IMR-90 (cell line): ENCODE results near the gene METTL1. TPM values are rescaled to one million over a fixed set of nuclear protein-coding genes. Genes with fewer than 3 reads are reported as not detected.

Source experiments
- ATAC-seq: fragments of 200-7000 bp; cut with Tn5 transposase; 2 replicates; pipeline ENCODE4 v1.9.1; 2020; ENCODE audit warnings: low read depth, mild to moderate bottlenecking, moderate library complexity
- BruUV-seq: library from RNA; stranded (reverse); fragments of 400-500 nt; replicated peaks from 2 replicates; lab custom pipeline; 2021; lab: Mats Ljungman, UMichigan
- CTCF ChIA-PET: fragments of 300-600 bp; formaldehyde crosslinking; extraction: SDS; loops from one replicate; lab custom pipeline; 2021; ENCODE audit warnings: antibody characterized with exemption; lab: Yijun Ruan, JAX
- POLR2A ChIA-PET: fragments of 300-600 bp; sonication (Branson Sonifier 250); formaldehyde crosslinking; loops from one replicate; lab custom pipeline; 2022; ENCODE audit warnings: antibody characterized with exemption; ENCODE audit not compliant: unreplicated experiment; lab: Charles Lee
- DNase-seq: peaks from one replicate; pipeline ENCODE4 v3.0.0; 2013
- H2AFZ ChIP-seq: replicated peaks from 2 replicates; pipeline ENCODE3; 2013; ENCODE audit warnings: low read length, mild to moderate bottlenecking; ENCODE audit not compliant: poor library complexity
- H2AK5ac ChIP-seq: 2 replicates; pipeline ENCODE4 v1.6.1; 2013; ENCODE audit warnings: low read depth, low read length, inconsistent platforms
- H2AK9ac ChIP-seq: replicated peaks from 2 replicates; pipeline ENCODE3; 2013; ENCODE audit warnings: mild to moderate bottlenecking, low read depth, low read length, moderate library complexity; ENCODE audit not compliant: poor library complexity
- H2BK120ac ChIP-seq: 2 replicates; pipeline ENCODE4 v1.6.1; 2013; ENCODE audit warnings: low read depth, low read length, inconsistent platforms
- H2BK15ac ChIP-seq: 3 replicates; pipeline ENCODE4 v1.6.1; 2013; ENCODE audit warnings: low read depth, low read length, inconsistent platforms
- H2BK20ac ChIP-seq: 2 replicates; pipeline ENCODE4 v1.6.1; 2013; ENCODE audit warnings: low read depth, mild to moderate bottlenecking, inconsistent platforms, low read length, moderate library complexity
- H2BK5ac ChIP-seq: 2 replicates; pipeline ENCODE4 v1.6.1; 2013; ENCODE audit warnings: mild to moderate bottlenecking, low read depth, low read length, inconsistent platforms; ENCODE audit not compliant: poor library complexity, severe bottlenecking
- H3K14ac ChIP-seq: replicated peaks from 2 replicates; pipeline ENCODE4 v1.6.1; 2013; ENCODE audit warnings: low read depth, low read length, inconsistent platforms
- H3K18ac ChIP-seq: 2 replicates; pipeline ENCODE4 v1.6.1; 2013; ENCODE audit warnings: low read depth, low read length, control low read depth
- H3K23ac ChIP-seq: 2 replicates; pipeline ENCODE4 v1.6.1; 2013; ENCODE audit warnings: low read depth, low read length, inconsistent platforms
- H3K27ac ChIP-seq: 2 replicates; pipeline ENCODE4 v1.5.1; 2013; ENCODE audit warnings: mild to moderate bottlenecking, control low read depth, low read length; ENCODE audit not compliant: insufficient read depth
- H3K27me3 ChIP-seq: 2 replicates; pipeline ENCODE4 v1.6.1; 2013; ENCODE audit warnings: low read length; ENCODE audit not compliant: control insufficient read depth, insufficient read depth
- H3K36me3 ChIP-seq: 2 replicates; pipeline ENCODE4 v1.6.1; 2013; ENCODE audit warnings: low read length, mixed read lengths; ENCODE audit not compliant: control insufficient read depth, insufficient read depth
- H3K4ac ChIP-seq: 2 replicates; pipeline ENCODE4 v1.6.1; 2013; ENCODE audit warnings: low read depth, low read length, inconsistent platforms
- H3K4me1 ChIP-seq: 2 replicates; pipeline ENCODE4 v1.6.1; 2013; ENCODE audit warnings: low read length, mixed read lengths; ENCODE audit not compliant: control insufficient read depth, insufficient read depth
- H3K4me2 ChIP-seq: 2 replicates; pipeline ENCODE4 v1.6.1; 2013; ENCODE audit warnings: low read depth, mild to moderate bottlenecking, control low read depth, low read length, moderate library complexity
- H3K4me3 ChIP-seq: 2 replicates; pipeline ENCODE4 v1.5.1; 2013; ENCODE audit warnings: low read depth, mild to moderate bottlenecking, control low read depth, low read length, moderate library complexity; ENCODE audit not compliant: insufficient read depth
- H3K56ac ChIP-seq: 2 replicates; pipeline ENCODE4 v1.6.1; 2013; ENCODE audit warnings: low read length, inconsistent platforms; ENCODE audit not compliant: insufficient read depth; ENCODE audit errors: extremely low read depth
- H3K79me1 ChIP-seq, 2 experiments: 2 replicates each; pipeline ENCODE4 v1.6.1; 2013; ENCODE audit warnings: low read length in 2 of 2, inconsistent platforms in 1 of 2, low read depth in 1 of 2
- H3K9ac ChIP-seq: 2 replicates; pipeline ENCODE4 v1.6.1; 2013; ENCODE audit warnings: low read depth, low read length, control low read depth
- H3K9me1 ChIP-seq: 2 replicates; pipeline ENCODE4 v1.6.1; 2013; ENCODE audit warnings: low read length, inconsistent platforms; ENCODE audit not compliant: insufficient read depth
- H3K9me3 ChIP-seq: 2 replicates; pipeline ENCODE4 v1.6.1; 2013; ENCODE audit warnings: low read length; ENCODE audit not compliant: control insufficient read depth, insufficient read depth
- H4K20me1 ChIP-seq: 2 replicates; pipeline ENCODE4 v1.6.1; 2013; ENCODE audit warnings: low read length, inconsistent platforms; ENCODE audit not compliant: insufficient read depth
- H4K5ac ChIP-seq: 2 replicates; pipeline ENCODE4 v1.6.1; 2013; ENCODE audit warnings: mild to moderate bottlenecking, low read depth, low read length, control low read depth
- H4K8ac ChIP-seq, 2 experiments: 2 replicates each; pipeline ENCODE4 v1.6.1; 2013; ENCODE audit warnings: low read depth in 2 of 2, low read length in 2 of 2, control low read depth in 1 of 2, inconsistent platforms in 1 of 2
- H4K91ac ChIP-seq: 2 replicates; pipeline ENCODE4 v1.6.1; 2013; ENCODE audit warnings: low read depth, low read length, inconsistent platforms; ENCODE audit not compliant: insufficient read depth
- BHLHE40 ChIP-seq: fragments of 150-350 bp; IDR thresholded peaks from 2 replicates; pipeline ENCODE4 v1.6.1; 2016; ENCODE audit warnings: mild to moderate bottlenecking, low read depth, low read length
- CEBPB ChIP-seq: IDR thresholded peaks from 2 replicates; pipeline ENCODE4 v1.6.1; 2012; ENCODE audit warnings: low read depth, low read length, improper control_type of control experiment
- CHD1 ChIP-seq: IDR thresholded peaks from 2 replicates; pipeline ENCODE4 v1.6.1; 2012; ENCODE audit warnings: low read depth, low read length, improper control_type of control experiment
- FOS ChIP-seq: fragments of 150-350 bp; IDR thresholded peaks from 2 replicates; pipeline ENCODE4 v1.6.1; 2016; ENCODE audit warnings: low read depth, low read length
- MAFK ChIP-seq: IDR thresholded peaks from 2 replicates; pipeline ENCODE4 v1.6.1; 2012; ENCODE audit warnings: low read depth, low read length, improper control_type of control experiment
- MAZ ChIP-seq: IDR thresholded peaks from 2 replicates; pipeline ENCODE4 v1.6.1; 2012; ENCODE audit warnings: low read depth, mild to moderate bottlenecking, low read length, improper control_type of control experiment, moderate library complexity, borderline replicate concordance
- MXI1 ChIP-seq: IDR thresholded peaks from 2 replicates; pipeline ENCODE4 v1.6.1; 2012; ENCODE audit warnings: low read depth, mild to moderate bottlenecking, low read length, moderate library complexity, borderline replicate concordance
- NFE2L2 ChIP-seq: fragments of 150-350 bp; IDR thresholded peaks from 2 replicates; pipeline ENCODE4 v1.6.1; 2016; ENCODE audit warnings: low read depth, mild to moderate bottlenecking, low read length
- POLR2A ChIP-seq: IDR thresholded peaks from 2 replicates; pipeline ENCODE4 v1.6.1; 2012; ENCODE audit warnings: mild to moderate bottlenecking, low read depth, low read length
- RAD21 ChIP-seq: IDR thresholded peaks from 2 replicates; pipeline ENCODE4 v1.6.1; 2012; ENCODE audit warnings: low read length, improper control_type of control experiment
- RCOR1 ChIP-seq: IDR thresholded peaks from 2 replicates; pipeline ENCODE4 v1.6.1; 2012; ENCODE audit warnings: mild to moderate bottlenecking, low read length, improper control_type of control experiment; ENCODE audit not compliant: insufficient replicate concordance
- RFX5 ChIP-seq: IDR thresholded peaks from 2 replicates; pipeline ENCODE4 v1.8.0; 2012; ENCODE audit warnings: low read depth, mild to moderate bottlenecking, low read length, moderate library complexity
- SMC3 ChIP-seq: fragments of 150-350 bp; IDR thresholded peaks from 2 replicates; pipeline ENCODE4 v1.6.1; 2016; ENCODE audit warnings: low read depth, mild to moderate bottlenecking, antibody characterized with exemption, low read length, moderate library complexity
- WGBS, 2 experiments: methylation state at CpG; one replicate each; pipeline versions ENCODE4 v1.1.5 to v1.1.7; 2013; ENCODE audit warnings: missing lambda C conversion rate in 2 of 2; ENCODE audit not compliant: insufficient read length in 1 of 2; ENCODE audit errors: extremely low coverage in 2 of 2; 5-methylcytosine and 5-hydroxymethylcytosine counted together
- dilution Hi-C: fragments of 300-500 bp; cut with HindIII; formaldehyde crosslinking; loops from one replicate; pipeline ENCODE4 v1.14.3; 2018; ENCODE audit warnings: low sequenced_read_pairs; ENCODE audit not compliant: unreplicated experiment
- in situ Hi-C: fragments of 300-500 bp; cut with MboI; formaldehyde crosslinking; loops from 3 replicates; pipeline ENCODE4 v1.14.3; 2019; ENCODE audit warnings: low sequenced_read_pairs, inconsistent platforms, mixed read lengths
- intact Hi-C: fragments of 100-400 bp; cut with micrococcal nuclease; formaldehyde crosslinking; loops from 2 replicates; pipeline ENCODE4 v1.10.0; 2022
- polyA plus RNA-seq, 3 experiments: library from polyadenylated mRNA; depleted of rRNA; stranded (reverse); fragments of >200 nt; gene quantifications; 2 replicates each; pipeline ENCODE4 v1.2.3, GENCODE V29; 2012; ENCODE audit warnings: low replicate concordance in 1 of 3
- total RNA-seq: library from RNA; depleted of rRNA; stranded (reverse); fragments of >200 nt; gene quantifications from 2 replicates; pipeline ENCODE4 v1.2.3, GENCODE V29; 2012
- TF ChIP-seq, protein P1 (sequence below): conservative IDR thresholded peaks from 2 replicates; pipeline ENCODE4 v1.5.1; 2012; ENCODE audit warnings: mild to moderate bottlenecking, low read depth, low read length, improper control_type of control experiment
- TF ChIP-seq, protein P2 (sequence below): fragments of 150-350 bp; IDR thresholded peaks from 2 replicates; pipeline ENCODE4 v1.6.1; 2017; ENCODE audit warnings: mild to moderate bottlenecking, antibody characterized with exemption, low read length, low read depth
- TF ChIP-seq, protein P3 (sequence below): fragments of 150-350 bp; IDR thresholded peaks from 2 replicates; pipeline ENCODE4 v1.6.1; 2016; ENCODE audit warnings: low read depth, mild to moderate bottlenecking, low read length, moderate library complexity, borderline replicate concordance

METTL1 gene
- total and polyA plus RNA-seq, 2 of the 4 experiments (the other 2 are of a cell fraction): 12.4 to 27.5 TPM

GRCh38 chr12:57743769-57744168, 28.1 kb downstream of the METTL1 start:
- Histone ChIP-seq H4K5ac (no peak overlapping the region), H2AK9ac (no peak overlapping the region), H2BK5ac (no peak overlapping the region), H3K4me2 (no peak overlapping the region), H3K56ac (no peak overlapping the region), H3K23ac (no peak overlapping the region), H4K91ac (no peak overlapping the region), H3K14ac (no peak overlapping the region), H3K4me1 (peaks cover 3% of the 10 kb centered on the region), H2BK15ac (no peak overlapping the region), H3K79me1 (peaks cover 13 to 26% of the 10 kb centered on the region in 2 experiments; a peak in 3 of 4 replicates), H2BK20ac (no peak overlapping the region), H3K18ac (no peak overlapping the region), H3K9ac (no peak overlapping the region), H3K9me1 (peaks cover 6% of the 10 kb centered on the region), H3K4me3 (no peak overlapping the region), H3K27me3 (peaks cover 34% of the 10 kb centered on the region), H2AFZ (no peak overlapping the region), H2BK120ac (no peak overlapping the region), H4K20me1 (no peaks in the 10 kb centered on the region), H4K8ac (peak overlapping the region; percentile 22 to 94; a peak in 2 of 4 replicates), H3K9me3 (peaks cover 2% of the 10 kb centered on the region; the same call in 1 of the 2 replicates), H3K27ac (no peak overlapping the region), H3K36me3 (peaks cover 11% of the 10 kb centered on the region), H3K4ac (no peak overlapping the region), H2AK5ac (no peak overlapping the region)
- in situ Hi-C loops (no loop called here), dilution Hi-C loops (no loop called here), intact Hi-C loops (no loop called here)
- POLR2A ChIA-PET: interaction anchor here (1.1 kb wide), 1 partner anchor 18 kb away, joined by 5 read pairs; no protein-coding TSS in a partner anchor
- TF ChIP-seq, protein P1, sequence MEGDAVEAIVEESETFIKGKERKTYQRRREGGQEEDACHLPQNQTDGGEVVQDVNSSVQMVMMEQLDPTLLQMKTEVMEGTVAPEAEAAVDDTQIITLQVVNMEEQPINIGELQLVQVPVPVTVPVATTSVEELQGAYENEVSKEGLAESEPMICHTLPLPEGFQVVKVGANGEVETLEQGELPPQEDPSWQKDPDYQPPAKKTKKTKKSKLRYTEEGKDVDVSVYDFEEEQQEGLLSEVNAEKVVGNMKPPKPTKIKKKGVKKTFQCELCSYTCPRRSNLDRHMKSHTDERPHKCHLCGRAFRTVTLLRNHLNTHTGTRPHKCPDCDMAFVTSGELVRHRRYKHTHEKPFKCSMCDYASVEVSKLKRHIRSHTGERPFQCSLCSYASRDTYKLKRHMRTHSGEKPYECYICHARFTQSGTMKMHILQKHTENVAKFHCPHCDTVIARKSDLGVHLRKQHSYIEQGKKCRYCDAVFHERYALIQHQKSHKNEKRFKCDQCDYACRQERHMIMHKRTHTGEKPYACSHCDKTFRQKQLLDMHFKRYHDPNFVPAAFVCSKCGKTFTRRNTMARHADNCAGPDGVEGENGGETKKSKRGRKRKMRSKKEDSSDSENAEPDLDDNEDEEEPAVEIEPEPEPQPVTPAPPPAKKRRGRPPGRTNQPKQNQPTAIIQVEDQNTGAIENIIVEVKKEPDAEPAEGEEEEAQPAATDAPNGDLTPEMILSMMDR: no peak
- no peak for TF ChIP-seq CHD1
- TF ChIP-seq BHLHE40: no peak
- no peak for TF ChIP-seq MXI1
- no peak for TF ChIP-seq FOS
- TF ChIP-seq MAZ: no peak
- TF ChIP-seq, protein P2, sequence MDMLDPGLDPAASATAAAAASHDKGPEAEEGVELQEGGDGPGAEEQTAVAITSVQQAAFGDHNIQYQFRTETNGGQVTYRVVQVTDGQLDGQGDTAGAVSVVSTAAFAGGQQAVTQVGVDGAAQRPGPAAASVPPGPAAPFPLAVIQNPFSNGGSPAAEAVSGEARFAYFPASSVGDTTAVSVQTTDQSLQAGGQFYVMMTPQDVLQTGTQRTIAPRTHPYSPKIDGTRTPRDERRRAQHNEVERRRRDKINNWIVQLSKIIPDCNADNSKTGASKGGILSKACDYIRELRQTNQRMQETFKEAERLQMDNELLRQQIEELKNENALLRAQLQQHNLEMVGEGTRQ: no peak
- TF ChIP-seq SMC3: no peak
- TF ChIP-seq RFX5: no peak
- no peak for TF ChIP-seq CEBPB
- no peak for TF ChIP-seq RAD21
- no peak for TF ChIP-seq NFE2L2
- TF ChIP-seq POLR2A: no peak
- TF ChIP-seq, protein P3, sequence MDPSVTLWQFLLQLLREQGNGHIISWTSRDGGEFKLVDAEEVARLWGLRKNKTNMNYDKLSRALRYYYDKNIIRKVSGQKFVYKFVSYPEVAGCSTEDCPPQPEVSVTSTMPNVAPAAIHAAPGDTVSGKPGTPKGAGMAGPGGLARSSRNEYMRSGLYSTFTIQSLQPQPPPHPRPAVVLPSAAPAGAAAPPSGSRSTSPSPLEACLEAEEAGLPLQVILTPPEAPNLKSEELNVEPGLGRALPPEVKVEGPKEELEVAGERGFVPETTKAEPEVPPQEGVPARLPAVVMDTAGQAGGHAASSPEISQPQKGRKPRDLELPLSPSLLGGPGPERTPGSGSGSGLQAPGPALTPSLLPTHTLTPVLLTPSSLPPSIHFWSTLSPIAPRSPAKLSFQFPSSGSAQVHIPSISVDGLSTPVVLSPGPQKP: no peak
- no peak for TF ChIP-seq RCOR1
- no peak for TF ChIP-seq MAFK
- WGBS, 2 experiments: no CpG with 5 or more reads among the region's 2 CpGs
- CTCF ChIA-PET: no interaction called here
- BruUV-seq: no TSS peak
- ATAC-seq: no peak
- no peak for DNase-seq
